ENCODE results near the gene DHRS9.
A peak's percentile ranks its signal among the peaks of the same experiment; 100 is the strongest.

The DHRS9 gene

GRCh38 chr2:169065864-169066517 lies 3.4 kb upstream of the DHRS9 start:
- DNase-seq (ENCODE audit: low spot score), result no peak

GRCh38 chr2:169066897-169067296 lies 2.5 kb upstream of the DHRS9 start:
- DNase-seq (ENCODE audit: low spot score), result no peak

DNA sequence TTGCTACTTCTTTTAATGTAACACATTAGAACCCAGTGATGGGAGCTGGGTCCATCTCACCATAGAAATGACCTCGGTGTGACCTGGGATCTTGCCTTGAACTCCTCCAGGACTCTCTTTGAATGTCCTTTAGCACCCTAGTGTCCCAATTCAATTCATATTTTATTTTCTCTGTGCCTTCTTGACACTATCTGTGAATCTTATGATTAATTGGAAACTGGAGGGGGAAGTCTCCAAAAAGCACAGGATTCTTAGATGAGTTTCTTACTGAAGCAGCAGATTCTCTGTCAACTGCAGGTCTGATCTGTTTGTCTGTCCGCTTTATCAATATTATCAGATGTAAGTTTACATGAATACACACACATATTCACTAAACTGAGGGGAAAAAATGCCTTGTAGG lies 470 bp downstream of the DHRS9 start:
- no peak for DNase-seq (ENCODE audit: low spot score)

GRCh38 chr2:169071455-169071854 lies 2.1 kb downstream of the DHRS9 start:
- no peak for DNase-seq (ENCODE audit: low spot score)

GRCh38 chr2:169072163-169072925 lies 3.0 kb downstream of the DHRS9 start:
- DNase-seq (ENCODE audit: low spot score), result peak; percentile 27

- DNase-seq (ENCODE audit: low spot score), result no peak
Measured at GRCh38 chr2:169073211-169073962, 4.0 kb downstream of the DHRS9 start.

- DNase-seq (ENCODE audit: low spot score), result no peak
Measured at GRCh38 chr2:169073963-169074751, 4.8 kb downstream of the DHRS9 start.

DNA sequence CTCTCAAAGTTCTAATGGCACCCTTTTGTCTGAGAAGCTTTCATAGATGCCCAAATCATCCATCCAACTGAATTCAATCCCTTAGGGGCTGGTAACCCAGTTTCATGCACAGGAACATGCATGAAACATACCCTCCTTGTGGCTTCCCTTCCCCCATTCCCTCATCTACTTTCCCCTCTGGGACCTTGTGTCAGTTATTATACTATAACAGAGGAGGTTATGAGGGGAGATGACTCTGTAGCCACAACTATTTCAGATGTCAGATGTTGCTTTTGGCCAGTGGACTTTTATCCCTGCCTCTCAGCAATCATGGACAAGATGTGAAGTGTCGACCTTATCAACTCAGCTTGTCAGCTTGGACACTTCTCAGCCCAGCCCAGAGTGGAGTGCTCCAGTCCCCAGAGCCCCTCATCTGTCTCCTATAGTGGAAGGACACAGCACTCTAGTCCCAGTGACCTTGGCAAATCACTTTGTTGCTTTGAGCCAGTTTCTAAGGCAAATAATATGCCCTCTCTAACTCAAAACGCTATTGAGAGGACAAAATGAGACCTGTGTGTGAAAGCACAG lies 8.4 kb downstream of the DHRS9 start:
- no peak for DNase-seq (ENCODE audit: low spot score)

- no peak for DNase-seq (ENCODE audit: low spot score)
Measured at GRCh38 chr2:169080250-169081069, 11.1 kb downstream of the DHRS9 start.

DNA sequence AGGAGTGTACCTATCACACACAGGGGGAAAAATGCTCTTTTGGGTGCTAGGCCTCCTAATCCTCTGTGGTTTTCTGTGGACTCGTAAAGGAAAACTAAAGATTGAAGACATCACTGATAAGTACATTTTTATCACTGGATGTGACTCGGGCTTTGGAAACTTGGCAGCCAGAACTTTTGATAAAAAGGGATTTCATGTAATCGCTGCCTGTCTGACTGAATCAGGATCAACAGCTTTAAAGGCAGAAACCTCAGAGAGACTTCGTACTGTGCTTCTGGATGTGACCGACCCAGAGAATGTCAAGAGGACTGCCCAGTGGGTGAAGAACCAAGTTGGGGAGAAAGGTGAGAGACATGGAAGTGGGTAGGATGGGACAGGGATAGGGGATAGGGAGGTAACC lies 12.2 kb downstream of the DHRS9 start:
- DNase-seq (ENCODE audit: low spot score), result no peak

GRCh38 chr2:169082995-169083394 lies 13.6 kb downstream of the DHRS9 start:
- DNase-seq (ENCODE audit: low spot score), result peak; percentile 27

- DNase-seq (ENCODE audit: low spot score), result no peak
Measured at GRCh38 chr2:169086893-169087467, 17.6 kb downstream of the DHRS9 start.

GRCh38 chr2:169087757-169088379 lies 18.5 kb downstream of the DHRS9 start:
- DNase-seq (ENCODE audit: low spot score), result no peak

- no peak for DNase-seq (ENCODE audit: low spot score)
Measured at GRCh38 chr2:169089182-169089581, 19.8 kb downstream of the DHRS9 start.

DNA sequence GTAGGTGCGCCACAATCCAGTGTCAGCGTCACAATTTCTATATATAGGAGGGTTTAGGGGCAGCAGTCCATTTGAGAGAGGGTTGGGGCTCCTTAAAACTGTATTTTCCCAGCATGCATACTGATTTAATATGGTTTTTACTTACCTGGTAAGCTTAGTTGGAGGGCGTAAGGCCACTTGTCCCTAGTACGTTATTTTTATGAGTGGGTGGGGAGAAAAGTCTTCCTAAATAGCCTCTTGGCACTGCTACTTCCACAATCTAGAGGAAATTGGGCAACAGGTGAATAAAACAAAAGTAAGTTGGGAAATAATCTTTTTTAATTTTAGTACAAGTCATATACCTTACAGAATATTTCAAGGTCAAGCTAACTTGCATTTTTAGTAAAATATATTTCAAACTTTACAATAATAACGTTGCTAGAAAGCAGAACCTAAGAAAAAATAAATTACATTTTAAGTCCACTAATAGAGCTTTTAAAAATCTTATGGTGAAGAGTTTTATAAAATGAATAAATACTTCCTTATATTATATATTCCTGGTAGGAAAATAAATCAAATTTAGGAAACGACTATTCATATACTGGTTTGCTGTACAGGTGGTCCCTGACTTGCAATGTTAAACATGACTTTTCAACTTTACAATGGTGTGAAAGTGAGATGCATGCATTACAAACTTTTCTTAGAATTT lies 20.9 kb downstream of the DHRS9 start:
- no peak for DNase-seq (ENCODE audit: low spot score)

DNA sequence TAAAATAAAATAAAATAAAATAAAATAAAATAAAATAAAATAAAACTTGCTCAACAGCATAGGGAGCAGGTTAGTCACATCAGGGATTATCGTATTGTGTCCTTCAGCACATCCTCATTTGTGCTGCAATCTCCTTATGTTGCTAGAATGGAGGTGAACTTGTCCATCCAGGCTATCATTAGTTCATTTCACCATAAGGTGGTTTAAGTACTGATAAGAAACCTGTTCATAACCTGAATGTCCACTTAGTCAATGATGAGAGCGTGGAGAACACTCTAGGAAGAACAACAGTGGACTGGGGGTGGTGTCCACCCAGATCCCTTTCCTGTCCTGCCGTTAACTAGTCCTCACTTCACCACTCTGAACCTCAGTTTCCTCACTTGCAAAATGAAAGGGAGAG lies 21.9 kb downstream of the DHRS9 start:
- no peak for DNase-seq (ENCODE audit: low spot score)

DNA sequence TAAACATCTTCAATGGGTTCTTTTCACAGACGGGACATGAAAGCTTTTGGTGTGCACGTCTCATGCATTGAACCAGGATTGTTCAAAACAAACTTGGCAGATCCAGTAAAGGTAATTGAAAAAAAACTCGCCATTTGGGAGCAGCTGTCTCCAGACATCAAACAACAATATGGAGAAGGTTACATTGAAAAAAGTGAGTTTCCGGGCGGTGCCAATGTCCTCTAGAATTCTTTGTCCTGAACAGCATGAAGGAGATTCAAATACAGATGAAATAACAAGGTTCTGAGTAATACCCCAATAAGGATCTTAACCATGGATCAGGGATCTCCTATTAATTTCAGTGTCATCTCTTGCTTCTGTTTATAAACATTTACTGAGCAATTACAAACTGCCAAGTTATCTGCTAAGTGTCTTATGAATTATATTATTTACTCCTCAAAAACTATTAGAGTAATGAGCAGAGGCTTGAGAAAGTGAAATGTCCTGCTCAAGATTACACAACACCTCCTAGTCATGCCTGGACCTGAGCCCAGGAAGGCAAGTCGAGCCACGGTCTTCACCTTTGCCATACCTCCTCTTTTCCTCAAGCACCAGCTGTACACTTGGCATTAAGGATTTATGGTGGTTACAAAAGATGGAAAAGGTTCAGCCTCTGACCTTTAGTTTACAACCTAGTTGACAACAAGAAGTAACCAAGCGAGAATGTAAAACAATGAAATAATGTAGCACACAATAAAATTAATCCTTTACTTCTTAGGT lies 22.6 kb downstream of the DHRS9 start:
- no peak for DNase-seq (ENCODE audit: low spot score)

DNA sequence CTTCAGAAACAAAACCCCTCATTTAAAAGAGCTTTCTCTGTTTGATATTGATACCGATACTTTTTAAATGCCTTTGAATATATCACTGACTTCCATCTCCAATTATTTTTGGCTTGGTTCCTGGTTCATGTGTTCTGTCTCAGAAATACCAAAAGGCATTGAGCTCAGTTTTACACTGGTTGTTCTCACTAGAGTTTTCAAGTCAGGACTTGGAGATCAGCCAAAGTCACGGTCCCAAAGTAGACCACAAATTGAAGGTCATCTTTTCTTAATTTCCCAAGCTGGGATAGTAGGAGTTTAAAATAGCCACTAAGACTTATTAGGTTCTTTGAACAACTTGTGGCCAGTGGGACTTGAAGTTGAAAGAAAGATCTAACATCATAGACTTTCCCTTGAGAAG lies 24.2 kb downstream of the DHRS9 start:
- DNase-seq (ENCODE audit: low spot score), result no peak

DNA sequence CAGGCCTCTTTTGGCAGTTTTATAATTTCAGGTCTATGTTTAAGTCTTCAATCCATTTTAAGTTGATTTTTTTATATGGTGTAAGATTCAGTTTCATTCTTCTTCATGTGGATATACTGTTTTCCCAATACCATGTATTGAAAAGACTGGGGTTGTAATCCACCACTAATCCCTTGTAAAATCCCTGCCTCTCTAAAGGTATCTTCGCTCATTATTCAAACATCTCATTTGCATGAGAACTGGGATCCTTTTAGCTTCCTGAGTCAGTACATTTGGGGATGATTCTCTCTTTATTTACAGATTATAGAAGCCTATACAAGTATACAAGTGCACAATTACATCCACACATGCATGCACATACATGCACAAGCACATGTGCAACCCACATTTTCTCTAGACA lies 25.3 kb downstream of the DHRS9 start:
- no peak for DNase-seq (ENCODE audit: low spot score)

Measured in putamen (tissue), 1 donor.